Activated CD4-positive, alpha-beta memory T cell treated with anti-CD3 and anti-CD28 coated beads, Interleukin-2, amount 10 ng/mL, durations not matched to agents 7 days and 5 days (primary cell): Measurements from ENCODE around the gene TMEM253. TPM values are rescaled to one million over a fixed set of nuclear protein-coding genes. Genes with fewer than 3 reads are reported as not detected.

Source experiments
- CTCF ChIA-PET: fragments of 350-600 bp; sonication (Branson Sonifier 250); formaldehyde crosslinking; loops from one replicate; lab custom pipeline; 2021; ENCODE audit warnings: antibody characterized with exemption, inconsistent platforms; lab: Charles Lee
- POLR2A ChIA-PET: fragments of 350-600 bp; sonication (Branson Sonifier 250); formaldehyde crosslinking; loops from one replicate; lab custom pipeline; 2021; ENCODE audit warnings: antibody characterized with exemption; lab: Charles Lee
- DNase-seq: peaks from one replicate; pipeline ENCODE4 v3.0.0-alpha.2; 2020
- H3K27ac Mint-ChIP-seq: one replicate; pipeline ENCODE4 v1.8.0; 2021; ENCODE audit warnings: mild to moderate bottlenecking, mixed read lengths
- H3K27me3 Mint-ChIP-seq: one replicate; pipeline ENCODE4 v1.8.0; 2021; ENCODE audit warnings: mixed read lengths
- H3K36me3 Mint-ChIP-seq: one replicate; pipeline ENCODE4 v1.8.0; 2021; ENCODE audit warnings: low read depth, mixed read lengths
- H3K4me1 Mint-ChIP-seq: one replicate; pipeline ENCODE4 v1.8.0; 2021; ENCODE audit warnings: mixed read lengths
- H3K4me3 Mint-ChIP-seq: one replicate; pipeline ENCODE4 v1.8.0; 2021; ENCODE audit warnings: mild to moderate bottlenecking, mixed read lengths
- H3K9me3 Mint-ChIP-seq: one replicate; pipeline ENCODE4 v1.8.0; 2021; ENCODE audit warnings: mixed read lengths
- total RNA-seq, 2 experiments: library from RNA; stranded (reverse); gene quantifications; one replicate each; pipeline ENCODE4 v1.2.3, GENCODE V29; 2021

TMEM253 gene
- not detected for total RNA-seq

DNA sequence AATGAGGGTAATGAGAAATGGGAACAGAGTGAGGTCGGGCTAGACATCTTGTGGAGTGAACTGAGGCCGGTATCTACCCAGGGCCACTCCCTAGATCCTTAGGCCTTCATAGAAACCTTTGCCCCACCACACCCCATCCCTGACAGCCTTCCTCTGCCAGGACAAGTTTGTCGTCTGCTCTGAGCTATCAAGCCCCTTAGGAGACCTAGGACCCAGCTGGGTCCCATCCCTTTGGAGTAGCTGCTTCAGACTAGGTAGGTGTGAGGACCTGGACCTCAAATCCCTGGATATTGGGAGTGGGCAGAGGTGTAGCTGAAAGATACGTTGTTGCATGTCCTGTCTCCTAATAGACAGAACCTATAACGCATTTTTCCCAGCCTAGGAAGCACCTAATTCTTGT is at the start of gene TMEM253:
Gene TMEM253 (plus strand): TSS at position 136 of the 400 bp plus-strand sequence. CDS start 278 bp downstream, outside the sequence.
- ChIA-PET CTCF (interaction anchor here (1.0 to 10.3 kb wide), 6 partner anchors 7 to 129 kb away, joined by 3 to 159 read pairs (median 52); no protein-coding TSS in a partner anchor), POLR2A (interaction anchor here (4.4 kb wide), 1 partner anchor 12 kb away, joined by 31 read pairs; no protein-coding TSS in a partner anchor)
- no peak within 1 kb of the TSS for H3K27ac Mint-ChIP-seq

DNA sequence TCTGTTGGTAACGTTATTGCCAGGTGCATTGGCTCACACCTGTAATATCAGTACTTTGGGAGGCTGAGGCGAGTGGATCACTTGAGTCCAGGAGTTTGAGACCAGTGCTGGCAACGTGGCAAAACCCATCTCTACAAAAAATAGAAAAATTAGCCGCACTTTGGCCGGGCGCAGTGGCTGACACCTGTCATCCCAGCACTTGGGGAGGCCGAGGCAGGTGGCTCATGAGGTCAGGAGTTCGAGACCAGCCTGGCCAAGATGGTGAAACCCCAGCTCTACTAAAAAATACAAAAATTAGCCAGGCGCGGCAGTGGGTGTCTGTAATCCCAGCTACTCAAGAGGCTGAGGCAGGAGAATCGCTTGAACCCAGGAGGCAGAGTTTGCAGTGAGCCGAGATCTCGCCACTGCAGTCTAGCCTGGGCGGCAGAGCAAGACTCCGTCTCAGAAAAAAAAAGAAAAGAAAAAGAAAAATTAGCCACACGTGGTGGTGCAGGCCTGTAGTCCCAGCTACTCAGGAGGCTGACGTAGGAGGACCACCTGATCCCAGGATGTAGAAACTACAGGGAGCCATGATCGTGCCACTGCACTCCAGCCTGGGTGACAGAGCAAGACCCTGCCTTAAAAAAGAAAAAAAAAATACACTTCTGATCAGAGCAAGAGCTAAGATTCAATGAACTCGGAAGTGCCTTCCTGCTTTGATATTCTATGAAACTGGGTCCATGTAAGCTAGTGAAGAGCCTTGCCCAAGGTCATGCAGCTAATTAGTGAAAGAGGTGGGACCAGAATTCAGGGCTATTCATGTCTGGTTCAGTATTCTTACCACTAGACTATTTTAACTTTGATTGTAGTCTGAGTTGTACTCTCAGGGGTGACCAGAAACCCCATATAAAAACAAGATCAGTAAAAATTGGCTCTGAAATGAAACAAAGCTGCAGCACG is 47.4 kb upstream of the TMEM253 start:
- H3K4me3 Mint-ChIP-seq = no peak overlapping the region
- H3K9me3 Mint-ChIP-seq = no peaks in the 10 kb centered on the region
- CTCF ChIA-PET = interaction anchor here (1.4 kb wide), 1 partner anchor 13 kb away, joined by 3 read pairs; no protein-coding TSS in a partner anchor

More for the DNA sequence above, at the start of gene TMEM253:
- Mint-ChIP-seq H3K36me3 (no peaks in the 10 kb centered on the region), H3K4me1 (peaks cover 51% of the 10 kb centered on the region), H3K9me3 (no peaks in the 10 kb centered on the region), H3K27me3 (peaks cover 21% of the 10 kb centered on the region), H3K4me3 (no peak within 1 kb of the TSS)
- DNase-seq = no peak

DNA sequence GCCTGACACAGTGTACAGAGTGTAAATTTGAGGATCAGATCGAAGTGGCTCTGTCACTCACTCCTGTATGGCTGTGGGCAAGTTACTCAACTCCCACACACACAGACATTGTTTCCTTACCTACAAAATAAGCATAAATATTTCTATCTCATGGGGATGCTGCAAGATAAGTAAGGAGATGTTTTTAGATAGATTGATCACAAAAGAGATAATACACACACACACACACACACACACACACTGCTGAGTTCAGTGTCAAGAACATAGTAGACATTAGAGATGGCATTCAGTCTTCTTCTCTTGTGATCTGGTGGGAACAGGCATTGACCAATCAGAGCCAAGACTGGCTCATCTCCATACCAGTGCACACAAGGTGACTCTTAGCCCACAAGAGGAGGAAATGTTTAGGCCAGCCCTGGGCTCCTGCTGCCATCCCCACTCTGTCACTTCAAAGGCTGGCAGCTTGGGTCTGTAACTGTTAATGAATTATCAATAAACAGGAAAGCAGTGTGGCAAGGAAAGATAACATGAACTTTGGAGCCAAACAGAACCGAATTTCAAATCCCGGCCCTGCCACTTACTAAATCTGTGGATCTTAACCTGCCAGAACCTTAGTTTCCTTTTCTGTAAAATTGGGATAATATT is 46.6 kb upstream of the TMEM253 start:
- ChIA-PET POLR2A (no interaction called here), CTCF (interaction anchor here (1.4 kb wide), 1 partner anchor 14 kb away, joined by 3 read pairs; no protein-coding TSS in a partner anchor)
- H3K27me3 Mint-ChIP-seq = peaks cover 4% of the 10 kb centered on the region
- DNase-seq = no peak
- H3K4me3 Mint-ChIP-seq = no peak overlapping the region
- peaks cover 8% of the 10 kb centered on the region for H3K4me1 Mint-ChIP-seq
- H3K27ac Mint-ChIP-seq = no peak overlapping the region
- H3K9me3 Mint-ChIP-seq = no peaks in the 10 kb centered on the region
- no peaks in the 10 kb centered on the region for H3K36me3 Mint-ChIP-seq

More for the DNA sequence above, 47.4 kb upstream of the TMEM253 start:
- H3K27me3 Mint-ChIP-seq = peaks cover 4% of the 10 kb centered on the region
- H3K27ac Mint-ChIP-seq = no peak overlapping the region
- POLR2A ChIA-PET = no interaction called here
- H3K36me3 Mint-ChIP-seq = no peaks in the 10 kb centered on the region
- DNase-seq = no peak
- H3K4me1 Mint-ChIP-seq = peaks cover 8% of the 10 kb centered on the region

DNA sequence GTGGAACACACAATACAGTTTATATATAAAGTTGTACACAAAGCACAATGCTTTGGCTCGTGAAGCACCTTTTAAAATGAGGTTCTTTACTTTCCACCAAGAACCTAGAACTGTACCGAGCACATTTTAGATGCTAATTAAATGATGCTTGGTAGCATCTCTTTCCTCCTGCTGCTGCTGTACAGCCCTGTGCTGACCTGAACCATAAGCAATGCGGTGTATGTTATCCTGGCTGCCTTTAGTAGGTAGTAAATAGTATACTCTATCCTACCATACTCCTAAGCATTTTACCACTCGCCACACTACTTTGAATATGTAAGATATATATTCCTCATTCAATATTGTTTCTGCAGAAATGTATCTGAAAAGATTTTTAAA is 46.1 kb upstream of the TMEM253 start:
- peaks cover 8% of the 10 kb centered on the region for H3K4me1 Mint-ChIP-seq
- no peak overlapping the region for H3K4me3 Mint-ChIP-seq

DNA sequence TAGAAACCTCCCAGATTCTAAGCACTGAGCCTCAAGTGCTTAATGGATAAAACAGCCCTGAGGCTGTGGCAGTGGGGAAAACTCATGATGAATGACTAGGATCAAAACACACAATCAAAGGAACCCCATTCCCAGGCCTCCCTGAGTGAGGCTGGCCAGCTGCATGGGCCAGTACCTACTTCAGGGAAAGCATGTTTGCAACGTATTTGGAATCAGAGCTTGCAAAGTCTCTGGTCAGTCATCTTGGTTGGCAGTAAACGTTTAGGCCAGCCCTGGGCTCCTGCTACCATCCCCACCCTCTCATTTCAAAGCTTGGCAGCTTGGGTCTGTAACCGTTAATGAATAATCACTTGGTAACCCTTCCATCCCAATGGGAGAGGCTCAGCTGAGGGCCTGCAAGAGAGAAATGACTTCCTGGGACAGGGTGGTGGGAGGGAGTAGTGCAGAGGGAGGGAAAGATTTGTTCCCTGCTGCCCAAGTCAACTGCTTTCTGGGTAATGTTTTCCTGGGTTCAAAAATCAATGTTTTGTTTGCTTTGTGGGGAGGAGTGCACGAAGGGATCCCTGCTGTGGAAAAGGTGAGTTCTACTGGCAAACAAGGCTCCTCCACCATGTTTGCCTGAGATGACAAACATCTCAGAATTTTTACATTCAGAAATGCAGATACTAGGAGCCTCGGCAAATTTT is 45.3 kb upstream of the TMEM253 start:
- ChIA-PET CTCF (no interaction called here), POLR2A (no interaction called here)
- no peak for DNase-seq
- Mint-ChIP-seq H3K27me3 (peaks cover 12% of the 10 kb centered on the region), H3K27ac (no peak overlapping the region), H3K4me3 (no peak overlapping the region), H3K36me3 (no peaks in the 10 kb centered on the region), H3K9me3 (no peaks in the 10 kb centered on the region), H3K4me1 (peaks cover 8% of the 10 kb centered on the region)

More for the DNA sequence above, 46.1 kb upstream of the TMEM253 start:
- ChIA-PET CTCF (no interaction called here), POLR2A (no interaction called here)
- no peak overlapping the region for H3K27ac Mint-ChIP-seq
- no peaks in the 10 kb centered on the region for H3K9me3 Mint-ChIP-seq
- no peak for DNase-seq
- H3K27me3 Mint-ChIP-seq = peaks cover 5% of the 10 kb centered on the region
- no peaks in the 10 kb centered on the region for H3K36me3 Mint-ChIP-seq

DNA sequence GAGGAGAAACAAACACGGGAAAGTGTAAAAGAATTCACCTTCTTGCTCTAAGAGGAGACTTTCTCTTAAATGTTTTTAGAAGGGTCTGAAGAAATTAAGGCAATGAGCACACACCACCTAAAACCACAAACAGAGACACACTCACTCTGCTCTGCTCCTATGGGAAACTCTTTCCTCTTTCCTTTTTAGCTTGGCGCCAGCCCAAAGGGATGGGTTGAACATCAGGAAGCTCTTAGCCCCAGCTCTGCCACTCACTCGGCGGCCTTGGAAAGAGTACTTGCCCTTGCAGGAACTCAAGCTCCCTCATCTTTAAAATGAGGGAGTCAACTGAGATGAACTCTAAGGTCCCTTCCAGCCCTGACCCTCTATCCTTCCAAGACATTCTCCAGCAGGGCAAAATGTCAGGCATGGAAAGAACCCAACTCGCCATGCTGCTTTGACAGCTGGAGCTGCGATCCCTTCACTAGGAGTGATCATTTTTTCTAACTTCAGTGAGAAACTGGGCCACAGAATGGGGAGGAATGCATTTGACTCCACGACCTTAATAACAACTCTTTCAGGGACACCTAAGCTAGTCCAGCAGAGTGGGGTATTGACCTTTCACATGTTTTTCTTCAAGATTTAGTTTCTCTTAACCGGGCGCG is 44.2 kb upstream of the TMEM253 start:
- no peak for DNase-seq
- CTCF ChIA-PET = interaction anchor here (3.0 kb wide), 1 partner anchor 42 kb away, joined by 10 read pairs; no protein-coding TSS in a partner anchor
- H3K27me3 Mint-ChIP-seq = peaks cover 18% of the 10 kb centered on the region

DNA sequence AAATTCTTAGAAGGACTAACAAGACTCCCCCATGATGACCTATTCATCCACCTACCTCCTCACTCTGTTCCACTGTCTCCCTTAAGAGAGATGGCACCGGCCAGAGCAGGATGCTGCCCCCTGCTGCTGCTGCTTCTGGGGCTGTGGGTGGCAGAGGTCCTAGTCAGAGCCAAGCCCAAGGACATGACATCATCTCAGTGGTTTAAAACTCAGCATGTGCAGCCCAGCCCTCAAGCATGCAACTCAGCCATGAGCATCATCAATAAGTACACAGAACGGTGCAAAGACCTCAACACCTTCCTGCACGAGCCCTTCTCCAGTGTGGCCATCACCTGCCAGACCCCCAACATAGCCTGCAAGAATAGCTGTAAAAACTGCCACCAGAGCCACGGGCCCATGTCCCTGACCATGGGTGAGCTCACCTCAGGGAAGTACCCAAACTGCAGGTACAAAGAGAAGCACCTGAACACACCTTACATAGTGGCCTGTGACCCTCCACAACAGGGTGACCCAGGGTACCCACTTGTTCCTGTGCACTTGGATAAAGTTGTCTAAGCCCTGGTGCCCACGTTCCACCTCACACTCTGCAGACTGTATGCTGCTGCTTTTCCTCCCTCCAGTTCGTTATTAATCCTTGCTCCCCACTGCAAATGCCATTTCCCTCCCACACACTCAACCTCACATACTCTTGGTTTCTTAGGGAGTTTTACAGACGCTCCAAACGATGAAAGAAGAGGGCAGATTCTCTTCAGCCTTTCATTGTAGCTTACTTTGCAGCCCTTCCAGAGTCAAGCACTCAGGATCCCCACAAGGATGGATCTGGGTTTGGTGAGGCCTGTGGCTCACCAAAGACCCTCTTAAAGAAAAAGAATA is 42.8 kb upstream of the TMEM253 start, which contains the start of gene RNASE8:
Gene RNASE8 (plus strand): TSS at position 20 of the 873 bp plus-strand sequence. CDS start 71 bp downstream, at position 91.
- no peak for DNase-seq
- Mint-ChIP-seq H3K27me3 (peaks cover 26% of the 10 kb centered on the region), H3K27ac (no peak within 1 kb of the TSS), H3K4me1 (peaks cover 8% of the 10 kb centered on the region), H3K9me3 (no peaks in the 10 kb centered on the region), H3K4me3 (no peak within 1 kb of the TSS), H3K36me3 (no peaks in the 10 kb centered on the region)
- ChIA-PET CTCF (interaction anchor here (3.0 kb wide), 1 partner anchor 44 kb away, joined by 10 read pairs; no protein-coding TSS in a partner anchor), POLR2A (no interaction called here)

More for the DNA sequence above, 44.2 kb upstream of the TMEM253 start:
- Mint-ChIP-seq H3K4me1 (peaks cover 8% of the 10 kb centered on the region), H3K27ac (no peak overlapping the region), H3K9me3 (no peaks in the 10 kb centered on the region), H3K4me3 (no peak overlapping the region), H3K36me3 (no peaks in the 10 kb centered on the region)
- POLR2A ChIA-PET = interaction anchor here (0.6 kb wide), 1 partner anchor 13 kb away, joined by 3 read pairs; no protein-coding TSS in a partner anchor

DNA sequence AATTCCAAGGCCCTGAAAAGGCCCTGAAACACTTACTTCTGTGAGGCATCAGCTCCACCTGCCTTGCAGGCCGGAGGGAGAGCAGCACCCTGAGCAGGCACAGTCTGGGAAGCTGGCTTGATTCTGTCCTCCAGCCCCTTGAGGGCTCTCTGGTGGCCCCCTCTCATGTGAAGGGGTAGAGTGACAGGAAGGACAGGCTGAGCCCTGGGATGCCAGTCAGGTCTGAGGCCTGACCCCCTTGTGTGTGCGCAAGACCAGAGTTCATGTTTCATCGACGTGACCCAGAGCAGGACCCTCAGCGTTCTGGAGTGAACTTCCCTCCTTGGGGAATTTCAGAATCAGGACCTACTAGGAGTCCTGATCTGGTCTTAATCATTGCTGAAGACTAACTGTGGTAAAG is 42.0 kb upstream of the TMEM253 start:
- peaks cover 33% of the 10 kb centered on the region for H3K27me3 Mint-ChIP-seq
- CTCF ChIA-PET = interaction anchor here (1.0 to 3.0 kb wide), 2 partner anchors 8 to 44 kb away, joined by 3 to 10 read pairs; no protein-coding TSS in a partner anchor

DNA sequence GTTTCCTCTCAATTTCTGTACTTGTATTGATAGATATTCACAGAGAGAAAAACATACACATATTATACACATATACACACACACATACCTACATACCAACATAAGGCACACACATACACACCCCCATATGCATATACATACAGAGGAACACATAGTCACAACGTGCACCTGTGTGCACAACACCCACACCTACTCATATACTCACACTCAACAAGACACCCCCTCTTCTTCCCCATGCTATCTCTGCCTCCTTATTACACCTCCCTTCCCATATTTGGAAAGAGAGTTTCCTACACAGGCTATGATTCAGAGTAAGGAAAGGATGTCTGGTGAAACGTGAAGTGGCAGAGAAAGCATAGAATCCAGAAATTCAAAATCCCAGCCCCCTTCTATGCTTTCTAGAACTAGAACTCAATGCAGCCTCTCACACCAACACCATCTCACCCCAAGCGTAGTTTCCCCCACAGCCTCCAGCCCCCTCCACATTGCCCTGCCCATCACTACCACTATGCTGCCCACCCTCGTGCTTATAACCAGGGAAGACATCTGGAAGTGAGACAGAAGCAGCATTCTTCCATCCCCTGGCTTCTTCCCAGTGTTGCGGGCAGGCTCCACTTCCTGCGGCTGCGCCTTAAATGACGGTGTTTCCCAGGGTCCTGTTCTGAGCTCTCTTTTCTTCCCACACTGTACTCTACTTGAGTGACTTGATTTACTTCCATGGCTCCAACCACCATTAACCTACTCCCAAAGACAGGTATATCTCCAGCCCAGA is 40.8 kb upstream of the TMEM253 start:
- Mint-ChIP-seq H3K36me3 (no peaks in the 10 kb centered on the region), H3K9me3 (no peaks in the 10 kb centered on the region), H3K4me1 (peaks cover 4% of the 10 kb centered on the region), H3K27ac (no peak overlapping the region), H3K27me3 (peaks cover 33% of the 10 kb centered on the region), H3K4me3 (no peak overlapping the region)
- POLR2A ChIA-PET = no interaction called here
- CTCF ChIA-PET = interaction anchor here (1.0 kb wide), 1 partner anchor 7 kb away, joined by 3 read pairs; no protein-coding TSS in a partner anchor
- DNase-seq = no peak

More for the DNA sequence above, 42.0 kb upstream of the TMEM253 start:
- POLR2A ChIA-PET = no interaction called here
- Mint-ChIP-seq H3K9me3 (no peaks in the 10 kb centered on the region), H3K4me3 (no peak overlapping the region), H3K4me1 (peaks cover 8% of the 10 kb centered on the region), H3K27ac (no peak overlapping the region), H3K36me3 (no peaks in the 10 kb centered on the region)
- no peak for DNase-seq

DNA sequence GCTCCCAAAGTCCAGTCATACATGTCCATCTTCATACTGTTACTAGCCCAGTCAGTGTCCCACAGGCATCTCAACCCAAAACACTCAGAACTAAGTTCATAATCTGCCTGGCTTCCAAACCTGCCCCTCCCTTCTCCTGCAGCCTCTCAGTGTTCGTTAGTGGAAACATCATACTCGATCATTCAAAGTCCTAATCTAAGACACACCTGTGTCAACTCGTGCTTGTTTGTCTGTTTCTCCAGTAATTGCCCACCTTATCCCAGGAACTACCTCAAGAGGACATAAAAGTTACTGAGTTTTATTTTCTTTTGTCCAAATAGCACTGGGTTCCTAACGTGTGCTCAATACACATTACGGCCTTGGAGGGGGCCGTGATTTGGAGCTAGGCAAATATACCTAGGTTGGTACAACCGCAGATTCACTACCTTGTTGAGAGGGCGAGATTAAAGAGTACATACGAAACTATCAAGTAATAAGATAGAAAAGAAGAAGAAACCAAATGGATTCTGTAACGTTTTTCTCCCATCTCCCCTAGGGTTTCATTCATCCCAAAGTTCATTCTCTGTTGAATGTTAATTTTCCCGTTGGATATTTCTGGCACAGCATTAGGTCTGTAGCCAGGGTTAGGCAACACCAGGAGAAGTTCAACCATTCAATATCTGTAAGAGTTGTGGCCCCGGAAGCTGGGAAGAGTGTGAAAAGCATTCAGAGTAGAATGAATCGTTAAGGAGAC is 40.1 kb upstream of the TMEM253 start:
- peaks cover 39% of the 10 kb centered on the region for H3K27me3 Mint-ChIP-seq
- H3K9me3 Mint-ChIP-seq = no peaks in the 10 kb centered on the region
- no peak for DNase-seq
- no peaks in the 10 kb centered on the region for H3K36me3 Mint-ChIP-seq
- H3K4me3 Mint-ChIP-seq = no peak overlapping the region
- no peak overlapping the region for H3K27ac Mint-ChIP-seq
- ChIA-PET POLR2A (no interaction called here), CTCF (interaction anchor here (1.1 to 1.2 kb wide), 2 partner anchors 33 to 46 kb away, joined by 3 to 4 read pairs; no protein-coding TSS in a partner anchor)
- peaks cover 4% of the 10 kb centered on the region for H3K4me1 Mint-ChIP-seq
